CD4-positive, alpha-beta memory T cell (primary cell): ENCODE measurements around the gene ZBTB45. TPM values are rescaled to one million over a fixed set of nuclear protein-coding genes. Genes with fewer than 3 reads are reported as not detected.
"Not testable (repeated sequence)": the region's sequence is repeated elsewhere in the genome, so short reads cannot be mapped to it uniquely, and the experiment has no call there.

Experiments used
- CTCF ChIA-PET: fragments of 350-600 bp; sonication (Branson Sonifier 250); formaldehyde crosslinking; loops from one replicate; lab custom pipeline; 2021; ENCODE audit warnings: inconsistent platforms; ENCODE audit not compliant: partially characterized antibody; lab: Charles Lee
- POLR2A ChIA-PET: fragments of 350-600 bp; sonication (Branson Sonifier 250); formaldehyde crosslinking; loops from one replicate; lab custom pipeline; 2021; ENCODE audit not compliant: partially characterized antibody; lab: Charles Lee
- DNase-seq, 5 donors: peaks; one replicate each; pipeline versions ENCODE4 v3.0.0 to v3.0.0-alpha.2; 2020 to 2022; ENCODE audit warnings: mixed read lengths in 1 of 5
- H3K27ac ChIP-seq: one replicate; pipeline ENCODE4 v1.7.0; 2013; ENCODE audit warnings: low read depth, low read length
- H3K27me3 ChIP-seq: 2 replicates; pipeline ENCODE4 v1.7.0; 2013; ENCODE audit warnings: mild to moderate bottlenecking, low read length, moderate library complexity; ENCODE audit not compliant: insufficient read depth
- H3K36me3 ChIP-seq: 2 replicates; pipeline ENCODE4 v1.7.0; 2013; ENCODE audit warnings: mild to moderate bottlenecking, low read length, moderate library complexity; ENCODE audit not compliant: insufficient read depth
- H3K4me1 ChIP-seq: 2 replicates; pipeline ENCODE4 v1.7.0; 2013; ENCODE audit warnings: mild to moderate bottlenecking, low read length, moderate library complexity; ENCODE audit not compliant: insufficient read depth
- H3K4me3 ChIP-seq, 2 donors: one replicate each; pipeline ENCODE4 v1.7.0; 2013; ENCODE audit warnings: low read length in 2 of 2, mild to moderate bottlenecking in 1 of 2
- H3K9me3 ChIP-seq, 2 donors: one replicate each; pipeline ENCODE4 v1.7.0; 2013; ENCODE audit warnings: low read length in 2 of 2, control low read depth in 1 of 2; ENCODE audit not compliant: control insufficient read depth in 1 of 2
- H3K27ac Mint-ChIP-seq, 7 donors: one replicate each; pipeline ENCODE4 v1.8.0; 2020 to 2021; ENCODE audit warnings: mixed read lengths in 7 of 7, mild to moderate bottlenecking in 6 of 7, inconsistent platforms in 3 of 7, moderate library complexity in 3 of 7
- H3K27me3 Mint-ChIP-seq, 2 donors: one replicate each; pipeline ENCODE4 v1.8.0; 2020 to 2021; ENCODE audit warnings: mixed read lengths in 2 of 2
- H3K36me3 Mint-ChIP-seq, 2 donors: one replicate each; pipeline ENCODE4 v1.8.0; 2020 to 2021; ENCODE audit warnings: mixed read lengths in 2 of 2, inconsistent platforms in 1 of 2, mild to moderate bottlenecking in 1 of 2
- H3K4me1 Mint-ChIP-seq, 4 donors: one replicate each; pipeline ENCODE4 v1.8.0; 2020 to 2021; ENCODE audit warnings: mixed read lengths in 4 of 4, mild to moderate bottlenecking in 1 of 4
- H3K4me3 Mint-ChIP-seq, 8 donors: one replicate each; pipeline ENCODE4 v1.8.0; 2020 to 2021; ENCODE audit warnings: mixed read lengths in 8 of 8, mild to moderate bottlenecking in 7 of 8, moderate library complexity in 6 of 8, inconsistent platforms in 3 of 8
- H3K9me3 Mint-ChIP-seq, 8 donors: one replicate each; pipeline ENCODE4 v1.8.0; 2020 to 2021; ENCODE audit warnings: mixed read lengths in 8 of 8, mild to moderate bottlenecking in 5 of 8, inconsistent platforms in 3 of 8, moderate library complexity in 1 of 8
- intact Hi-C: fragments of 100-400 bp; cut with micrococcal nuclease; formaldehyde crosslinking; loops from one replicate; pipeline ENCODE4 v1.15.1; 2023
- polyA plus RNA-seq, 2 donors: library from polyadenylated mRNA; unstranded; fragments of 300-500 nt; fragmentation: Illumina TruSeq; gene quantifications; one replicate each; pipeline ENCODE4 v1.2.3, GENCODE V29; 2021
- total RNA-seq, 2 experiments: library from RNA; stranded (reverse); gene quantifications; one replicate each; pipeline ENCODE4 v1.2.3, GENCODE V29; 2021

Gene ZBTB45
- total and polyA plus RNA-seq, 4 experiments from 2014 or later: 1.9 to 19.8 (median 13.0) TPM

- Mint-ChIP-seq H3K36me3 (peaks cover 8 to 10% of the 10 kb centered on the region in 2 donors), H3K4me1 (peaks cover 4 to 26% (median 16%) of the 10 kb centered on the region in 4 donors), H3K27ac (peak within 1 kb of the TSS in 3 of 7 donors; percentile 29 to 85 (median 84)), H3K9me3 (peaks cover 0 to 12% (median 6%) of the 10 kb centered on the region in 8 donors), H3K4me3 (no peak within 1 kb of the TSS), H3K27me3 (no peaks in the 10 kb centered on the region)
- Histone ChIP-seq H3K27ac (no peak within 1 kb of the TSS), H3K36me3 (peaks cover 9% of the 10 kb centered on the region), H3K9me3 (no peaks in the 10 kb centered on the region), H3K27me3 (no peaks in the 10 kb centered on the region), H3K4me1 (peaks cover 15% of the 10 kb centered on the region), H3K4me3 (no peak within 1 kb of the TSS)
- intact Hi-C loops: no loop called here
- DNase-seq: no peak
- POLR2A ChIA-PET: interaction anchor here (1.1 kb wide), 2 partner anchors 35 to 69 kb away, joined by 3 read pairs; no protein-coding TSS in a partner anchor
- CTCF ChIA-PET: interaction anchor here (1.1 to 13.8 kb wide), 3 partner anchors 9 to 69 kb away, joined by 3 to 260 read pairs (median 3); no protein-coding TSS in a partner anchor
Measured at GRCh38 chr19:58511353-58512208, 8.0 kb downstream of the ZBTB45 start, which contains the start of gene SLC27A5. Gene SLC27A5 (minus strand): TSS chr19:58511992. CDS start chr19:58511955, 37 bp downstream.

GRCh38 chr19:58510084-58510862, 9.3 kb downstream of the ZBTB45 start:
- intact Hi-C loops: no loop called here

GRCh38 chr19:58509731-58510083, 9.9 kb downstream of the ZBTB45 start:
- intact Hi-C loops: no loop called here
- Mint-ChIP-seq H3K36me3 (peaks cover 4% of the 10 kb centered on the region in 2 donors), H3K4me1 (peaks cover 4 to 17% (median 9%) of the 10 kb centered on the region in 4 donors), H3K9me3 (peaks cover 0 to 15% (median 8%) of the 10 kb centered on the region in 8 donors), H3K4me3 (no peak overlapping the region), H3K27me3 (no peaks in the 10 kb centered on the region), H3K27ac (no peak overlapping the region)
- Histone ChIP-seq H3K27ac (no peak overlapping the region), H3K36me3 (no peaks in the 10 kb centered on the region), H3K27me3 (no peaks in the 10 kb centered on the region), H3K4me1 (peaks cover 13% of the 10 kb centered on the region), H3K9me3 (no peaks in the 10 kb centered on the region), H3K4me3 (no peak overlapping the region)
- POLR2A ChIA-PET: interaction anchor here (1.5 kb wide), 1 partner anchor 9 kb away, joined by 4 read pairs; no protein-coding TSS in a partner anchor
- CTCF ChIA-PET: interaction anchor here (1.6 kb wide), 1 partner anchor 10 kb away, joined by 3 read pairs; the partner anchor contains the start of gene ZBTB45
- no peak for DNase-seq

More at GRCh38 chr19:58510084-58510862, 9.3 kb downstream of the ZBTB45 start:
- Histone ChIP-seq H3K4me3 (no peak overlapping the region), H3K36me3 (no peaks in the 10 kb centered on the region), H3K27ac (no peak overlapping the region), H3K4me1 (peaks cover 15% of the 10 kb centered on the region), H3K27me3 (no peaks in the 10 kb centered on the region), H3K9me3 (no peaks in the 10 kb centered on the region)
- peak overlapping the region in 1 of 7 donors; percentile 91 for H3K27ac Mint-ChIP-seq
- H3K4me3 Mint-ChIP-seq: no peak overlapping the region
- ChIA-PET POLR2A (interaction anchor here (1.1 to 1.5 kb wide), 2 partner anchors 9 to 71 kb away, joined by 3 to 4 read pairs; no protein-coding TSS in a partner anchor), CTCF (interaction anchor here (1.6 kb wide), 1 partner anchor 9 kb away, joined by 3 read pairs; the partner anchor contains the start of gene ZBTB45)
- no peaks in the 10 kb centered on the region for H3K27me3 Mint-ChIP-seq
- peaks cover 4 to 20% (median 11%) of the 10 kb centered on the region in 4 donors for H3K4me1 Mint-ChIP-seq
- peaks cover 0 to 15% (median 8%) of the 10 kb centered on the region in 8 donors for H3K9me3 Mint-ChIP-seq
- peaks cover 4% of the 10 kb centered on the region in 2 donors for H3K36me3 Mint-ChIP-seq
- no peak for DNase-seq

- DNase-seq, H3K27me3 ChIP-seq, POLR2A ChIA-PET, H3K4me3 ChIP-seq, H3K4me1 ChIP-seq, H3K9me3 ChIP-seq, H3K36me3 Mint-ChIP-seq, H3K4me3 Mint-ChIP-seq, intact Hi-C loops, H3K4me1 Mint-ChIP-seq, H3K27ac ChIP-seq, H3K36me3 ChIP-seq, H3K27me3 Mint-ChIP-seq: not testable (repeated sequence)
- CTCF ChIA-PET: interaction anchor here (0.7 kb wide), 1 partner anchor 89 kb away, joined by 3 read pairs; no protein-coding TSS in a partner anchor
- peak overlapping the region in 1 of 7 donors; percentile 31 for H3K27ac Mint-ChIP-seq
- peaks cover 0 to 18% (median 9%) of the 10 kb centered on the region in 8 donors for H3K9me3 Mint-ChIP-seq
Measured at GRCh38 chr19:58507602-58508223, 11.9 kb downstream of the ZBTB45 start.

- Histone ChIP-seq H3K27me3 (no peaks in the 10 kb centered on the region), H3K36me3 (no peaks in the 10 kb centered on the region), H3K27ac (no peak overlapping the region), H3K9me3 (no peaks in the 10 kb centered on the region), H3K4me1 (peaks cover 16% of the 10 kb centered on the region), H3K4me3 (no peak overlapping the region)
- Mint-ChIP-seq H3K36me3 (peaks cover 0 to 1% of the 10 kb centered on the region in 2 donors), H3K9me3 (peaks cover 0 to 16% (median 4%) of the 10 kb centered on the region in 8 donors), H3K4me1 (peaks cover 14 to 25% (median 17%) of the 10 kb centered on the region in 4 donors), H3K4me3 (peak overlapping the region in 3 of 8 donors; percentile 12 to 60 (median 27)), H3K27ac (peak overlapping the region in 5 of 7 donors; percentile 46 to 98 (median 94)), H3K27me3 (no peaks in the 10 kb centered on the region)
- no peak for DNase-seq
- POLR2A ChIA-PET: interaction anchor here (0.5 to 4.0 kb wide), 7 partner anchors 18 to 1140 kb away, joined by 3 to 33 read pairs (median 6); partner anchors contain the start of genes CHMP2A, TRIM28, ZBTB45 and ZNF274
- CTCF ChIA-PET: interaction anchor here (1.7 to 2.7 kb wide), 4 partner anchors 13 to 81 kb away, joined by 5 to 9 read pairs (median 6); partner anchors contain the start of gene ZBTB45
- intact Hi-C loops: no loop called here
Measured at GRCh38 chr19:58500242-58500641, 19.4 kb downstream of the ZBTB45 start.
